OCI-LY7 (cell line): ENCODE results near the gene CADM2. TPM values are rescaled to one million over a fixed set of nuclear protein-coding genes. Genes with fewer than 3 reads are reported as not detected.

Source experiments
- BruUV-seq: library from RNA; stranded (reverse); fragments of 400-500 nt; replicated peaks from 2 replicates; lab custom pipeline; 2021; lab: Mats Ljungman, UMichigan
- CTCF ChIA-PET: fragments of 300-600 bp; sonication (Branson Sonifier 250); formaldehyde crosslinking; loops from one replicate; lab custom pipeline; 2022; ENCODE audit warnings: antibody characterized with exemption; ENCODE audit not compliant: unreplicated experiment; lab: Charles Lee
- POLR2A ChIA-PET: fragments of 300-600 bp; sonication (Branson Sonifier 250); formaldehyde crosslinking; loops from one replicate; lab custom pipeline; 2022; ENCODE audit warnings: antibody characterized with exemption; lab: Charles Lee
- DNase-seq: peaks from one replicate; pipeline ENCODE4 v3.0.0-alpha.2; 2015; ENCODE audit warnings: low spot score
- H2AFZ ChIP-seq: fragments of 200-600 bp; sonication (generic), shearing (Covaris generic); 2 replicates; pipeline ENCODE4 v1.6.1; 2014; ENCODE audit warnings: mild to moderate bottlenecking, antibody characterized with exemption, low read length, moderate library complexity
- H3K27ac ChIP-seq: fragments of 200-600 bp; sonication (generic); 2 replicates; pipeline ENCODE4 v1.5.1; 2014; ENCODE audit warnings: mixed run types, low read depth, mild to moderate bottlenecking, moderate library complexity, low read length, inconsistent platforms; ENCODE audit not compliant: poor library complexity, severe bottlenecking
- H3K36me3 ChIP-seq: fragments of 200-600 bp; sonication (generic); 2 replicates; pipeline ENCODE4 v1.6.1; 2014; ENCODE audit warnings: mild to moderate bottlenecking, antibody characterized with exemption, low read length, moderate library complexity, mixed read lengths; ENCODE audit not compliant: insufficient read depth
- H3K4me1 ChIP-seq: fragments of 200-600 bp; sonication (generic); 2 replicates; pipeline ENCODE4 v1.5.1; 2014; ENCODE audit warnings: mild to moderate bottlenecking, low read length; ENCODE audit not compliant: insufficient read depth, poor library complexity, severe bottlenecking
- H3K4me2 ChIP-seq: fragments of 200-600 bp; sonication (generic); 2 replicates; pipeline ENCODE4 v1.6.1; 2014; ENCODE audit warnings: mild to moderate bottlenecking, low read length
- H3K4me3 ChIP-seq: fragments of 200-600 bp; sonication (generic); 2 replicates; pipeline ENCODE4 v1.5.1; 2014; ENCODE audit warnings: mild to moderate bottlenecking, low read depth, low read length; ENCODE audit not compliant: poor library complexity, severe bottlenecking
- H3K79me2 ChIP-seq: fragments of 200-600 bp; sonication (generic); 2 replicates; pipeline ENCODE4 v1.6.1; 2016; ENCODE audit warnings: low read depth, mild to moderate bottlenecking, low read length, moderate library complexity, mixed read lengths; ENCODE audit not compliant: insufficient read depth
- H3K9me2 ChIP-seq: fragments of 200-600 bp; sonication (generic); 2 replicates; pipeline ENCODE4 v1.6.1; 2016; ENCODE audit warnings: mild to moderate bottlenecking, low read length, mixed read lengths; ENCODE audit not compliant: insufficient read depth
- H3K9me3 ChIP-seq: fragments of 200-600 bp; sonication (generic); 2 replicates; pipeline ENCODE4 v1.6.1; 2014; ENCODE audit warnings: mild to moderate bottlenecking, mixed run types, low read length, mixed read lengths
- H4K20me1 ChIP-seq: fragments of 200-600 bp; sonication (generic); 2 replicates; pipeline ENCODE4 v1.6.1; 2014; ENCODE audit warnings: mild to moderate bottlenecking, antibody characterized with exemption, low read length, moderate library complexity, mixed read lengths; ENCODE audit not compliant: insufficient read depth
- EZH2phosphoT487 ChIP-seq: fragments of 200-600 bp; sonication (generic); IDR thresholded peaks from 2 replicates; pipeline ENCODE4 v1.6.1; 2018; ENCODE audit warnings: low read depth, borderline replicate concordance, mild to moderate bottlenecking, mixed run types, antibody characterized with exemption, low read length, moderate library complexity, mixed read lengths
- intact Hi-C: fragments of 100-400 bp; cut with micrococcal nuclease; formaldehyde crosslinking; loops from one replicate; pipeline ENCODE4 v1.10.0; 2022; ENCODE audit not compliant: unreplicated experiment
- total RNA-seq, 2 experiments: library from RNA; depleted of rRNA in 1 of 2; stranded (reverse); fragments of >200 nt in 1 of 2; shearing (Covaris generic) in 1 of 2; gene quantifications; 2 replicates each; pipeline ENCODE4 v1.2.3, GENCODE V29; 2014 to 2022
- TF ChIP-seq, protein P1 (sequence below): fragments of 200-600 bp; sonication (generic); conservative IDR thresholded peaks from 2 replicates; pipeline ENCODE4 v1.5.1; 2014; ENCODE audit warnings: mild to moderate bottlenecking, antibody characterized with exemption, low read length, moderate library complexity, mixed read lengths

Gene CADM2
- total RNA-seq, 2 experiments from 2014 or later = not detected

DNA sequence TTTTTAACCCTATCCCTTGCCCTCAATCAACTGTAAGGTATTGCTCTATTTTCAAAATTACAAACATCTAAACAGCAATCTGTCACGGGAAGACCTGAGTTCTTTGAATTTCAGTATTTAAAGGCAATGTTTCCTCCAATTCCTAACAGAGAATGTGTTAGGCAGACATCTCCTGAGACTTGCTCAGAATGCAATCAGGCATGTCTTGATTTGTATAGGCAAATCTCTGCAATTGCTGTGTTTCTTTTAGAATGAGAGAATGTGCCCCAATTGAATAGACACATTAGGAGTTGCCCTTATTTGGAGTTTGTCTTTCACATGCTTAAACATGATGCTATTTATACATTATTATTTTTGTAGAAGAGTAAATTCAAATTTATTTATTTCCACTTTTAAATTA, 205.6 kb downstream of the CADM2 start:
- Histone ChIP-seq H3K4me2 (no peak overlapping the region), H3K27ac (no peak overlapping the region), H3K9me3 (no peaks in the 10 kb centered on the region), H2AFZ (no peak overlapping the region), H3K79me2 (no peaks in the 10 kb centered on the region), H4K20me1 (no peaks in the 10 kb centered on the region), H3K4me1 (no peaks in the 10 kb centered on the region), H3K36me3 (no peaks in the 10 kb centered on the region), H3K9me2 (no peaks in the 10 kb centered on the region), H3K4me3 (no peak overlapping the region)
- CTCF ChIA-PET = no interaction called here
- POLR2A ChIA-PET = interaction anchor here (0.6 kb wide), 1 partner anchor 59 kb away, joined by 3 read pairs; no protein-coding TSS in a partner anchor
- no peak for DNase-seq
- TF ChIP-seq, protein P1, sequence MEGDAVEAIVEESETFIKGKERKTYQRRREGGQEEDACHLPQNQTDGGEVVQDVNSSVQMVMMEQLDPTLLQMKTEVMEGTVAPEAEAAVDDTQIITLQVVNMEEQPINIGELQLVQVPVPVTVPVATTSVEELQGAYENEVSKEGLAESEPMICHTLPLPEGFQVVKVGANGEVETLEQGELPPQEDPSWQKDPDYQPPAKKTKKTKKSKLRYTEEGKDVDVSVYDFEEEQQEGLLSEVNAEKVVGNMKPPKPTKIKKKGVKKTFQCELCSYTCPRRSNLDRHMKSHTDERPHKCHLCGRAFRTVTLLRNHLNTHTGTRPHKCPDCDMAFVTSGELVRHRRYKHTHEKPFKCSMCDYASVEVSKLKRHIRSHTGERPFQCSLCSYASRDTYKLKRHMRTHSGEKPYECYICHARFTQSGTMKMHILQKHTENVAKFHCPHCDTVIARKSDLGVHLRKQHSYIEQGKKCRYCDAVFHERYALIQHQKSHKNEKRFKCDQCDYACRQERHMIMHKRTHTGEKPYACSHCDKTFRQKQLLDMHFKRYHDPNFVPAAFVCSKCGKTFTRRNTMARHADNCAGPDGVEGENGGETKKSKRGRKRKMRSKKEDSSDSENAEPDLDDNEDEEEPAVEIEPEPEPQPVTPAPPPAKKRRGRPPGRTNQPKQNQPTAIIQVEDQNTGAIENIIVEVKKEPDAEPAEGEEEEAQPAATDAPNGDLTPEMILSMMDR = no peak
- TF ChIP-seq EZH2phosphoT487 = no peak
- no TSS peak for BruUV-seq
- intact Hi-C loops = no loop called here

- H3K36me3 ChIP-seq = no peaks in the 10 kb centered on the region
- CTCF ChIA-PET = no interaction called here
Observed at GRCh38 chr3:85167576-85167975, 208.8 kb downstream of the CADM2 start.

DNA sequence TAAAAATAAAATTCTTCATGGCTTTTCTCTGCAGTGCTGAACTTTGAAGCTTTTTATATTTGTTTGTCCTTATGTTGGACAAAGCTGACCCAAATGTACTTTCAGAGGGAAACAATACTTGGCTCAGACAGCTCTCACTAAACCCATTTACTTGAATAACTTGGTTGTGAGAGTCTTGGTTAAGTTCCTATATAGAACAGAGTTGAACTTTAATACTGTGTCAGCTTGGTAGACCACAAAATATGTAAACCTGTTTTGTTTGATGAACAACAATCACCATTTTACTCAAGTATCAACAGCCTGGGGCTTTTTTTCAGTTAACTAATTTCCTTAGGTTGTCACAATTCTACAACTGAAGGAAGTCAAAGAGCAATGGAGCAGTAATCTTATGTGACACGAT, 211.9 kb downstream of the CADM2 start:
- ChIA-PET POLR2A (interaction anchor here (0.6 kb wide), 1 partner anchor 68 kb away, joined by 3 read pairs; no protein-coding TSS in a partner anchor), CTCF (no interaction called here)
- TF ChIP-seq, protein P1 = no peak
- TF ChIP-seq EZH2phosphoT487 = no peak
- DNase-seq = no peak
- H3K9me2 ChIP-seq = no peaks in the 10 kb centered on the region
- H2AFZ ChIP-seq = no peak overlapping the region
- H3K4me2 ChIP-seq = no peak overlapping the region
- no peaks in the 10 kb centered on the region for H4K20me1 ChIP-seq
- no peak overlapping the region for H3K4me3 ChIP-seq
- H3K79me2 ChIP-seq = no peaks in the 10 kb centered on the region
- no peaks in the 10 kb centered on the region for H3K4me1 ChIP-seq
- no peak overlapping the region for H3K27ac ChIP-seq
- no TSS peak for BruUV-seq
- intact Hi-C loops = no loop called here
- H3K9me3 ChIP-seq = no peaks in the 10 kb centered on the region
- H3K36me3 ChIP-seq = no peaks in the 10 kb centered on the region

More at GRCh38 chr3:85167576-85167975, 208.8 kb downstream of the CADM2 start:
- H3K9me3 ChIP-seq = no peaks in the 10 kb centered on the region
- no peaks in the 10 kb centered on the region for H3K9me2 ChIP-seq
- no peak overlapping the region for H3K27ac ChIP-seq
- no peak for TF ChIP-seq EZH2phosphoT487
- TF ChIP-seq, protein P1 = no peak
- H3K4me1 ChIP-seq = no peaks in the 10 kb centered on the region
- H3K4me2 ChIP-seq = no peak overlapping the region
- H2AFZ ChIP-seq = no peak overlapping the region
- intact Hi-C loops = no loop called here
- no peaks in the 10 kb centered on the region for H3K79me2 ChIP-seq
- POLR2A ChIA-PET = no interaction called here
- no peak for DNase-seq
- H4K20me1 ChIP-seq = no peaks in the 10 kb centered on the region
- no peak overlapping the region for H3K4me3 ChIP-seq
- no TSS peak for BruUV-seq
